GM12872 (cell line): ENCODE data around the gene UMPS.

Experiments
- CTCF ChIP-seq: IDR thresholded peaks from 3 replicates; pipeline ENCODE4 v1.5.1; 2011; ENCODE audit warnings: low read depth, mild to moderate bottlenecking, low read length, moderate library complexity; ENCODE audit not compliant: insufficient read depth

The UMPS gene

GRCh38 chr3:124785973-124786372, 55.7 kb downstream of the UMPS start:
- no peak for TF ChIP-seq CTCF

GRCh38 chr3:124786511-124787241, 56.4 kb downstream of the UMPS start:
- TF ChIP-seq CTCF = 0 out of 3 replicates have a peak, but pooled peaks have one; percentile 14

DNA sequence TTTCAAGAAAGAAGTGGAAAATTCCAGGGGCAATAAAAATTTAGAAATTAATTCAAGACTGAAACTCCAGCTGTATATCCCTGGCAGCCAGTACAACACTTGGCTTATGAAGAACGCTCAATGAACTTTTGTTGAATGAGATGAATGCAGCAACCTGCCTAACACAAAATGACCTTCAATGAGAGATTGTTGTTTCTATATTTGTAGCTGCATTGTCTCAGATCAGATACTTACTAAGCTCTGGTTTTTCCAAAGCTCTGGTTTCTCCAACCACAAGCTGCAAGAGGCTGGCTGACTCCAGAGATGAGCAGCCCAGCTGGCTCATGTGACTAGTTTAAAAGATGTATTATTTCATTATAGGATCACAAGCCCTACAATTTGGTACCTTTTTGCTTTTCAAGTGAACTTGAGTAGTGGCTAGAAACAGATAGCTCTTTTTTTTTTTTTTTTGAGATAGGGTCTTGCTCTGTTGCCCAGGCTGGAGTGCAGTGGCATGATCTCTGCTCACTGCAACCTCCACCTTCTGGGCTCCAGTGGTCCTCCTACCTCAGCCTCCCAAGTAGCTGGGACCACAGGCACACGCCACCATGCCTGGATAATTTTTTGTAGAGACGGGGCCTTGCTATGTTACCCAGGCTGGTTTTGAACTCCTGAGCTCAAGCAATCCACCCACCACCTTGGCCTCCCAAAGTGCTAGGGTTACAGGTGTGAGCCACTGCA, 57.4 kb downstream of the UMPS start:
- no peak for TF ChIP-seq CTCF

- TF ChIP-seq CTCF = no peak
Observed at GRCh38 chr3:124788254-124788745, 58.0 kb downstream of the UMPS start.

- no peak for TF ChIP-seq CTCF
Observed at GRCh38 chr3:124791142-124791541, 60.9 kb downstream of the UMPS start.

DNA sequence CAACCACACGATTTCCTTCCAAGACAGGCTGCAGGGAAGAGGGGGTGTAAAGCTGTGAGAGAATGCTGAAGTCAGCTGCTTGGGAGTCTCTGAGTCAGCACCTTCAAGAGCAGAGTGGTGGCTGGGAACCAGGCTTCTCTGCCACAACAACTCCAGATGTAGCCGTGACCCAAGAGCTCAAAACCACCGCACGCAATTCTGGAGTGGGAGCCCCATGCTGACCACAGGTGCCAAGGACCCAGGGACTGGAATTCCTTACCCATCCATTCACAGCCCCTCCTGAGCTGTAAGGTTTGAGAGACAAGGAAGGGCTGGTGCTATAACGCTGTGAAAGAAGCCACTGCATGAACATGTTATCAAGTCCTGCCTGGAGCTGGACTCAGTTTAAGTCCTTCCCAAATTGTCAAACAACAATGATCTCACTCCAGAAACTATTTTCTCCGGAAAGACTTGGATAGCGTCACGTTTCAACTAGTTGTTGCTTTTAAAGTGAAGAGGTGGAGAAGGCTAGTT, 61.4 kb downstream of the UMPS start:
- no peak for TF ChIP-seq CTCF

DNA sequence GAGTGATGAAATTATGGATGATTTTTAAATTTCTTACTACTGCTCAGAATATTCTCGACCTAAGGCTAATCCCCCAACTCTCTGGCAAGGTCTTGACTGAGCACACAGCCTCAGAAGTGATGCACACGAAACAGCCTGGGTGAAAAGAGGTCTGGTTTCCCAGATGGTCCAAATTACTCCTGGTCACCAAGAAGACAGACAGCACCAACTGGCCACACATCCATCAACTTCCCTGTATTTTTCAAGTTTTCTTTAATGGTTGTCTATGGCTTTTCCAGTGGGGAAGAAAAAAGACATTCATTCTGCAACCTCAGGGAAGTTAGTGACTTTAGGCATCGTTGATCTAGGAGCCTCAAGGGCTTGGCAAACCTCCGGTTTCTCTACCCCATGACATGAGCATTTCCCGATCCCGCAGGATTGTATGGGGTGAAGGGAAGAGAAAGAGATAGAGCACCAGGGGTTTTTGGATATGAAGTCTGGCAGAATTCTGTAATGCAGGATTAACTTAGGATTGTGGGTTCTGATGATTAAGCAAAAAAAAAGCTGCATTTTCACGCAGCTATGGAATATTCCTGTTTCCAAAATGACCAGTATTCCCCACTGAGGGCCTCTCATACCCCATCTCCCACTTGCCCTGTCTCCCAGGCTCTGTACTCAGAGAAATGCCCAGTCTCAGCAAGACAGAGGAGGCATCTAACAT, 62.2 kb downstream of the UMPS start:
- no peak for TF ChIP-seq CTCF
